GM23248 (cell line): ENCODE measurements around the gene OSGIN1. TPM values are rescaled to one million over a fixed set of nuclear protein-coding genes. Genes with fewer than 3 reads are reported as not detected.

ENCODE experiments used
- DNase-seq: peaks from one replicate; pipeline ENCODE4 v3.0.0-alpha.2; 2015
- H2AFZ ChIP-seq: fragments of 200-600 bp; sonication (generic); 2 replicates; pipeline ENCODE4 v1.6.1; 2016; ENCODE audit warnings: antibody characterized with exemption
- H3F3A ChIP-seq: fragments of 200-600 bp; sonication (generic); 2 replicates; pipeline ENCODE4 v1.6.1; 2016; ENCODE audit warnings: mild to moderate bottlenecking, antibody characterized with exemption, mixed run types; ENCODE audit not compliant: insufficient read depth
- H3K27ac ChIP-seq: fragments of 200-600 bp; sonication (generic); 2 replicates; pipeline ENCODE4 v1.5.1; 2016; ENCODE audit warnings: mild to moderate bottlenecking
- H3K27me3 ChIP-seq: fragments of 200-600 bp; sonication (generic); replicated peaks from 2 replicates; pipeline ENCODE4 v1.6.1; 2016; ENCODE audit warnings: mild to moderate bottlenecking; ENCODE audit not compliant: insufficient read depth
- H3K36me3 ChIP-seq: fragments of 200-600 bp; sonication (generic); 2 replicates; pipeline ENCODE4 v1.6.1; 2016; ENCODE audit warnings: low read depth, mild to moderate bottlenecking
- H3K4me1 ChIP-seq: fragments of 200-600 bp; sonication (generic); 2 replicates; pipeline ENCODE4 v1.6.1; 2016; ENCODE audit warnings: mild to moderate bottlenecking; ENCODE audit not compliant: insufficient read depth
- H3K4me2 ChIP-seq: fragments of 200-600 bp; sonication (generic); one replicate; pipeline ENCODE4 v1.6.1; 2016; ENCODE audit warnings: mild to moderate bottlenecking; ENCODE audit not compliant: unreplicated experiment
- H3K4me3 ChIP-seq: fragments of 200-600 bp; sonication (generic); 2 replicates; pipeline ENCODE4 v1.5.1; 2016; ENCODE audit warnings: mild to moderate bottlenecking
- H3K79me2 ChIP-seq: fragments of 200-600 bp; sonication (generic); 2 replicates; pipeline ENCODE4 v1.6.1; 2016; ENCODE audit warnings: mild to moderate bottlenecking; ENCODE audit not compliant: insufficient read depth
- H3K9ac ChIP-seq: fragments of 200-600 bp; sonication (generic); 2 replicates; pipeline ENCODE4 v1.6.1; 2016; ENCODE audit warnings: mild to moderate bottlenecking
- H3K9me2 ChIP-seq: fragments of 200-600 bp; sonication (generic); 2 replicates; pipeline ENCODE4 v1.6.1; 2016; ENCODE audit warnings: mixed run types, mild to moderate bottlenecking, moderate library complexity; ENCODE audit not compliant: insufficient read depth
- H3K9me3 ChIP-seq: fragments of 200-600 bp; sonication (generic); one replicate; pipeline ENCODE4 v1.6.1; 2017; ENCODE audit warnings: low read depth
- H4K20me1 ChIP-seq: fragments of 200-600 bp; sonication (generic); 2 replicates; pipeline ENCODE4 v1.6.0; 2016; ENCODE audit not compliant: insufficient read depth
- EZH2 ChIP-seq: fragments of 200-600 bp; sonication (generic); IDR thresholded peaks from 2 replicates; pipeline ENCODE4 v1.6.1; 2018; ENCODE audit warnings: antibody characterized with exemption, mild to moderate bottlenecking; ENCODE audit not compliant: insufficient read depth, poor library complexity, severe bottlenecking
- EZH2phosphoT487 ChIP-seq: fragments of 200-600 bp; sonication (generic); IDR thresholded peaks from 2 replicates; pipeline ENCODE4 v1.6.1; 2018; ENCODE audit warnings: antibody characterized with exemption, moderate library complexity, mild to moderate bottlenecking, low read depth; ENCODE audit not compliant: insufficient read depth
- WGBS, 2 experiments: methylation state at CpG; one replicate each; pipeline ENCODE4 v1.1.6; 2015 to 2017; ENCODE audit warnings: low lambda C conversion rate in 2 of 2, low coverage in 1 of 2; ENCODE audit errors: missing lambda C conversion rate in 2 of 2; 5-methylcytosine and 5-hydroxymethylcytosine counted together
- in situ Hi-C: fragments of 300-500 bp; cut with MboI; formaldehyde crosslinking; loops from 2 replicates; pipeline ENCODE4 v1.15.0; 2020
- polyA plus RNA-seq: library from polyadenylated mRNA; unstranded; fragments of >200 nt; fragmentation: Nextera tagmentation; extraction: Ambion mirVana; gene quantifications from 2 replicates; pipeline ENCODE4 v1.2.1, GENCODE V29; 2016
- total RNA-seq: library from RNA; depleted of rRNA; stranded (reverse); fragments of >200 nt; shearing (Covaris generic); gene quantifications from 2 replicates; pipeline ENCODE4 v1.2.3, GENCODE V29; 2014

The OSGIN1 gene
- total and polyA plus RNA-seq, 2 experiments from 2014 or later: 1.1 to 6.3 TPM

- no peak overlapping the region for H3K9ac ChIP-seq
- 88 to 91% methylated on average over 14 of the region's 14 CpGs for whole genome bisulfite sequencing, 2 experiments
These were observed 11.0 kb upstream of the OSGIN1 start for GRCh38 chr16:83942074-83942473.

DNA sequence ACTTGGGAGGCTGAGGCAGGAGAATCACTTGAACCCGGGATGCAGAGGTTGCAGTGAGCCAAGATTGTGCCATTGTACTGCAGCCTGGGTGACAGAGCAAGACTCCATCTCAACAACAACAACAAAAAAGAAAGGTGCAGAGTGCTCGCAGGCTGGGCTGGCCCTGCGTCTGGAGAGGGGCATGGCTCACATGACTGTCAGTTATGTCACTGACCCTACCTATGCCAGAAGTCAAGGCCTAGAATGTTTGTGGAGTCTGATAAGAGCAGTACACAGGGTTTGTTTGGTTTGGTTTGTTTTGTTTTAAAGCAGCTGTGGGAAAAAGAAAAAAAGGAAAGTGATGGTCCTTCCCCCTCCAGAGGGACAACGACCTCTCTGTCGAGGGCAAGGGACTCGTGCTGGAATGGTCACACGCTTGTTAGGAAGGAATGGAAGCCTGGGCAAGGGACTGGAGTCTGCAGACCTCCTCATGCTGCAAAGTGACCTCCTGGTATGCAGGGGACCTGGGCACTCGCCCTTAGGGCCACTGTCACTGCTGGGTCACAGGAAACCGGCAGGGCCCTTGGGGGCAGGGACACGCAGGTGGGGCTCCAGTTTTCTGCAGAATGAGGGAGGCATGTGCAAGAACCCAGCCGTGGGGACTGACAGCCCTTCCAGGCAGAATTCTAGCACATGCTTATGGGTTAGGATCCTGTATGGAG lies 10.1 kb upstream of the OSGIN1 start:
- H3K27ac ChIP-seq: no peak overlapping the region
- no peak overlapping the region for H3K9ac ChIP-seq
- in situ Hi-C loops: no loop called here
- H3K9me2 ChIP-seq: no peaks in the 10 kb centered on the region
- no peaks in the 10 kb centered on the region for H3K9me3 ChIP-seq
- no peak for DNase-seq
- no peak for TF ChIP-seq EZH2
- TF ChIP-seq EZH2phosphoT487: no peak
- no peaks in the 10 kb centered on the region for H3K4me1 ChIP-seq
- H3K79me2 ChIP-seq: no peaks in the 10 kb centered on the region
- H3F3A ChIP-seq: no peaks in the 10 kb centered on the region
- no peak overlapping the region for H2AFZ ChIP-seq
- 64 to 70% methylated on average over 11 of the region's 11 CpGs for WGBS, 2 experiments
- H3K4me2 ChIP-seq: no peak overlapping the region
- no peaks in the 10 kb centered on the region for H3K36me3 ChIP-seq
- no peak overlapping the region for H3K4me3 ChIP-seq
- no peaks in the 10 kb centered on the region for H4K20me1 ChIP-seq
- no peaks in the 10 kb centered on the region for H3K27me3 ChIP-seq

More at GRCh38 chr16:83942074-83942473, 11.0 kb upstream of the OSGIN1 start:
- Histone ChIP-seq H4K20me1 (no peaks in the 10 kb centered on the region), H3K27me3 (no peaks in the 10 kb centered on the region), H3K4me2 (no peak overlapping the region), H3K36me3 (no peaks in the 10 kb centered on the region), H3K4me3 (no peak overlapping the region), H3K9me3 (no peaks in the 10 kb centered on the region), H3K4me1 (no peaks in the 10 kb centered on the region), H3K27ac (no peak overlapping the region), H2AFZ (no peak overlapping the region), H3K9me2 (no peaks in the 10 kb centered on the region), H3F3A (no peaks in the 10 kb centered on the region), H3K79me2 (no peaks in the 10 kb centered on the region)
- in situ Hi-C loops: no loop called here
- no peak for DNase-seq
- TF ChIP-seq EZH2 (no peak), EZH2phosphoT487 (no peak)

- Histone ChIP-seq H3K4me1 (no peaks in the 10 kb centered on the region), H3K9ac (no peak overlapping the region), H3K4me2 (no peak overlapping the region), H3K79me2 (no peaks in the 10 kb centered on the region), H3K27ac (no peak overlapping the region), H3K9me3 (no peaks in the 10 kb centered on the region), H3K36me3 (no peaks in the 10 kb centered on the region), H3K27me3 (no peaks in the 10 kb centered on the region), H4K20me1 (no peaks in the 10 kb centered on the region), H2AFZ (no peak overlapping the region), H3K4me3 (no peak overlapping the region), H3K9me2 (no peaks in the 10 kb centered on the region), H3F3A (no peaks in the 10 kb centered on the region)
- no peak for TF ChIP-seq EZH2phosphoT487
- TF ChIP-seq EZH2: no peak
- DNase-seq: no peak
- 68% methylated on average over 10 of the region's 10 CpGs for WGBS, 2 experiments
- in situ Hi-C loops: no loop called here
These were observed 9.5 kb upstream of the OSGIN1 start for GRCh38 chr16:83943516-83944050.

GRCh38 chr16:83945587-83945986 lies 7.5 kb upstream of the OSGIN1 start:
- Histone ChIP-seq H3K27me3 (no peaks in the 10 kb centered on the region), H3K9ac (no peak overlapping the region), H3K9me2 (no peaks in the 10 kb centered on the region), H3K27ac (no peak overlapping the region), H2AFZ (no peak overlapping the region), H3F3A (0 out of 2 replicates have a peak, but pooled peaks cover 6% of the 10 kb centered on the region), H4K20me1 (no peaks in the 10 kb centered on the region), H3K4me1 (no peaks in the 10 kb centered on the region), H3K36me3 (no peaks in the 10 kb centered on the region), H3K4me3 (no peak overlapping the region), H3K79me2 (no peaks in the 10 kb centered on the region), H3K4me2 (no peak overlapping the region), H3K9me3 (no peaks in the 10 kb centered on the region)
- in situ Hi-C loops: no loop called here
- DNase-seq: no peak
- TF ChIP-seq EZH2phosphoT487 (no peak), EZH2 (no peak)
- WGBS, 2 experiments: 73 to 79% methylated on average over 10 of the region's 10 CpGs
